ENCODE measurements around the gene CCL11.

The CCL11 gene

GRCh38 chr17:34257986-34258326 lies 27.6 kb upstream of the CCL11 start:
- DNase-seq, result no peak

- DNase-seq, result no peak
These were observed 26.4 kb upstream of the CCL11 start for GRCh38 chr17:34259146-34259545.

DNA sequence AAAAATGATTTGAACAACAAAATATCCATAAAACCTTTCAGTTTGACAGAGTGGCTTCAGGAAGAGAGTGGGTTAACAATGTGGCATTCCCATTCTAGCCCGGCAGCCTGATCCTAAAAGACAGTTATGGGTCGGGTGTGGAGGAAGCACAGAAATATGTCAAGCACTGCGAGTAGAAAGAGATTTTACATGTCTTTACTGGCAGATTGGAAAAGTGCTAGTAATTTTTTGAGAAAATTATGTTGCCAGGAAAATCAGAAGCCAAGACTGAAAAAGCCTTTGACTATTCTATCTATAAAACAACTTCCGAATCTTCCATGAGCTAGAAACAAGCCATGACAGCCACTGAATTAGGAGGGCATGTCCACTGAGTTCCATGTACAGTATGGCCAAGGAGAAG lies 24.7 kb upstream of the CCL11 start:
- DNase-seq, result no peak

DNA sequence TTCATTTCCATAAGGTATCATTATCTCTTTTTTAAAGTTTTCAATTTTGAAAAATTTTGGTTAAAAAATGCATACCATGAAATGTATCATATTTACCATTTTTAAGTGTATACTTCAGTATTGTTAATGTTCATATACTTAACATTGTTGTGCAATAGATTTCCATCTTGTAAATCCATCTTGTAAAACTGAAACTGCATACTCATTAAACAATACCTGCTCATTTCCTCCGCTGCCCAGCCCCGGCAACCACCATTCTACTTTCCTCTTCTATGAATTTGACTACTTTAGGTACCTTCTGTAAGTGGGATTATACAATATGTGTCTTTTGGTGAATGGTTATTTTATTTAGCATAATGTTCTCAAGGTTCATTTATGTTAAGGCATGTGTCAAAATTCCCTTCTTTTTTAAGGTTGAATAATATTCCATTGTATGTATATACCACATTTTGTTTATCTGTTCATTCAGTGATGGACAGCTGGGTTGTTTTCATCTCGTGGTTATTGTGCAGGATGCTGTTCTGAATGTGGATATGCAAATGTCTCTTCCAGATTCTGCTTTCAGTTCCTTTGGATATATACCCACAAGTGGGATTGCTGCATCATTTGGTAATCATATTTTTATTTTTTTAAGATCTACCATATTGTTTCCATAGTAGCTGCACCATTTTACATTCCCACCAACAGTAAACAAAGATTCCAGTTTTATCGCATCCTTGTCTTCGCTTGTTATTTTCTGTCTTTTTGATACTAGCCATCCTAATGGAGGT lies 23.8 kb upstream of the CCL11 start:
- no peak for DNase-seq

DNA sequence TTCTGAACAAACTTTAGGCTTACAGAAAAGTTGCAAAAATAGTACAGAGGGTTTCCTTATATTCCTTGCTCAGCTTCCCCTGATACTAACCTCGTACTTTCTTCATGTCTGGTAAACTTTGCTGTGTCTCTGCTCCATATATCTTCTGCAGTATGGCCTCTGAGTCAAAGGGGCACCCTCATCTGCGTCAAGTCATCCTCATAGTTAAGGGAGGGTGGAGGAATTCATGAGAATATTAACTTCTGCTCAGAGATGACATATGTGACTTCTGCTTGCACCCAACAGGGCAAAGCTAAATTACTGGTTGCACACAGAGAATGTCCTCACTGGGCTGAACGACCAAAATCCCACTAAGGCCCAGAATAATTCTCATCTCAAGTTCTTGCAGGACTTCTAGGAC lies 19.8 kb upstream of the CCL11 start:
- DNase-seq, result no peak

GRCh38 chr17:34269969-34270368 lies 15.6 kb upstream of the CCL11 start, which contains the start of gene CCL7:
TSS of gene CCL7 (plus strand) at chr17:34270221. CDS start at chr17:34270291, 70 bp downstream.
- no peak for DNase-seq

DNA sequence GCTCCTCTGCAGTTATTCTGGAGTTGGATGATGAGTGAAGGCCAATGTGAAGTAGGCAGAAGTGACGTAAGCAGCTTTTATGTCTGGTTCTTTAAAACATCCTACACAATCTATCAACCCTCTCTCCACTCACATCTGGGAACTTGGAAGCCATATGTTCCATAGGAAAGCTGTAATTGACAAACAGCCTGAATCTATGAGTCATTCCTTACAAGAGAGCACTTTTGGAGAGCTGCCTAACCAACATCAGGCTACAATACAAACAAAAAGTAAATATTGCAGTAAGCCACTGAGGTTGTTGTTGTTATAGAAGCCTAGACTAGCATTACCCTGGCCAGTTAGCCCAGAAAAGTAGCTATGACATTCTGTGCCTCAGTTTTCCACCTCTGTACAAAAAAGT lies 9.7 kb upstream of the CCL11 start:
- DNase-seq, result no peak

DNA sequence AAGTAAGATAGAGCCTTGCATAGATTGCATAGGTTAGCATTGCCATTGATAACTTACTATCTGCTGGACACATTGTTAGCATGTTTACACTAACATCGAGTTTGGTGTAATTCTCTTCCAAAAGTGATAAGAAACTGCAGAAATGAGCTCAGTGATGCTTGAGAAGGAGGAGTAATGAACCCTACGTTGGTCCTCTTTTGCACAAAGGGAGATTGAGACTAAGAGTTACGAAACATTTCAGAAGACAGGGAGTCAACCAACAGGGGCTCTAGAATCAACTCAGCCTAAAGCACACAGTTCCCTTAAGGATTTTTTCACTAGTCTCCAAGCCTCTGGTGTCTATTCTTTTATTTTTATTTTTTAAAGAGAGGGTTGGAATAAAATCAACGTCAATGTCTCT lies 8.7 kb upstream of the CCL11 start:
- DNase-seq, result no peak

- DNase-seq, result no peak
These were observed 2.0 kb upstream of the CCL11 start for GRCh38 chr17:34283571-34283970.

GRCh38 chr17:34287875-34288274 lies 2.3 kb downstream of the CCL11 start:
- no peak for DNase-seq

- DNase-seq, result no peak
These were observed 5.0 kb downstream of the CCL11 start for GRCh38 chr17:34290586-34290985.

DNA sequence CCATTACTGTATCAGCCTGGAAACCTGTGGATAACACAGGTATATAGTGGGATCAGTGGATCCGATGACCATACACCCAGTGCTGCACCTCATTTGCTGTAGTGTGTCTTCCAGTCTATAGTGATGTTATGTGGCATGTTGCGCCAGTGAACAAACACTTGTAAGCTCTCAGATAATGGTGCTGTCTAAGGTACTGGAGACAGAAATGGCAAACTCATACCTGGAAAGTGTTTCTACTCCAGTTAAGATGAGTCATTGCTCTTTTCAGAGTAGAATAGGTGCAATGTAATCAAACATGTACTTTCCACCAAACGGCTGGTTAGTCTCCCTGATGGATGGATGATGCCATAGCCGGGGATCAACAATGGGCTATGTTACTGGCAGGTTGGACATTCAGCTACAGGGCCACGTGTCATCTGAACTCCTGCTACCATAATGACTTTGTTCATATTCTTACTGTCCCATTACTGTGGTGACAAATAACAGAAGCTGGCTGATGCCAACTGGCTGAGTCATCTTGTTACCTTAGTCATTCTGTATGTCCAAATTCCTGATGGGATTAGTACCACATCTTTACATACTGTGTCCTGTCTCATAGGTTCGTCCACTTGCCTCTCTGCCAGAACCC lies 6.3 kb downstream of the CCL11 start:
- no peak for DNase-seq

DNA sequence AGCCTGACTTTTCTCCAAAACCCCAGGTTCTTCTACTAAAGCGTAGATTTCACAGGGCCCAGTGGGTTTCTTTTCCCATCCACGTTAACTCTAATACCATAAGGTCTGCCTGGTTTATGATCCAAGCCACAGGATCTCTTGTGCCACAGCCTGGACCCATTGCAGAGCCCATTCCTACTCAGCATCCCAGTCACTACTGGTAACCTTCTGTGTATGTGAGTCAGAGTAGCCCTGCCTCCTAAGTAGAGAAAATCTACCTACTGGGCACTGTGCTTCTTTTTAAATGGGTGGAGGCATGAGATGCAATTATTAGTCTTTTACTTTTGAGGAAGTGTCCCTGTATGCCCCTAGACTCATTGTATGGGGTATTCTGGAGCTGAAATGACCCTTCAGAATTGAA lies 13.5 kb downstream of the CCL11 start:
- no peak for DNase-seq

DNA sequence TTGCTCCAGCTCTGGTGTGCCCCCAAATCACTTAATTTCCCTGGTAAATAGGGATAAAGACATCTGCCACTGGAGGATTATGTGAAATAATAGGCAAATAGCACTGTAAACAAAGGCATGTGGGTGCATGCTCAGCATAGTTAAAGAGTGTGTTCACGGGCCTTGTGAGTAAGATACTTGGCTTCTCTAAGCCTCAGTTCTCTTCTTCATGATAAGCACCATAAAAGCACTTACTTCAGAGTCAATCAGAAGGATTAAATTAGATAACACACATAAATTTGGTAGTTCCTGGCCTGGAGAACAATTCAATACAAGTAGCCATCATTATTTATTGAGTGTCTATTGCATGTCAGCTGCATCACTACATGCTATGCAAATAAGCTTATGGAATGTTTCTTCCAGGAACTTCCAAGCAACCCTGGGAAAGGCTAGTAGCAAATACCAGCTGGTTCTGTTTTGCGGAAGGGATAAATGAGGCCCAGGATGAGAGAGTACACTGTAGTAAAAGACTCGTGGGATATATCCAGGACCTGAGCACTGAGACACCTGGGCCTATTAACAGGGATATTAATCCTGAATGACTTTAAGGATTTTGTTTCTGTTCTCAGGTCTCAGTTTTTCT lies 14.5 kb downstream of the CCL11 start:
- DNase-seq, result no peak

DNA sequence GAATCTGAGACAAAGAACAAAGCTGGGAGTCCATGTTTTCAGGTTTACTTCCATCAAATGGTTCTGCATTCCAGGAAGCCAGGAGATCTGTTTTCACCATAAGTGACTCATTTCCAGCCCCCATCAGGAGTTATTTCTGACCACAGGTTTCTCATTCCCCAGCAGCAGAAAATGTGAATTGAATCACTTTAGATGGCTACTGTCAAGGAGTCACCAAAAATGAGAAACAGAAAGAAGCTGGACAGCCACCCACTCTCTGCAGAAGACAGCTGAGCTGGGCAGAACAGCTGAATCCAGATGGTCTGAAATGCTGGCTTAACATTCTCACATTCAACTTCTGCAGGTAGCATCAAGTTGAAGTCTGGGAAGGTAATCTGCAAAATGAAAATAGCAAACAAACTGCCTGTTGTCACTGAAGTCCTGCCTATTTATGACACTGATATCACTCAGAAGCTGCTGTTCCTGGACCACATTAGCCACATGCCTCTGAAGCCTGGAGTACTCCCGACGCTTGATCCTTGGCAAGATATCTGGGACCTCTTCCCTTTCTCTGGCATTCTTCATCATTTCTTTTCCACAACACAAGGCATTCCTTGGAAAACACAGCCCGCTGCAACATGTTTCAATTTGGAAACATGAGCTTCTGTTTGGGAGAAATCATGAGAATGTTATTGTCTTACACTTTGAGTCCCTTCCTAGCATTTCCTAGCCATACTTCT lies 15.3 kb downstream of the CCL11 start:
- DNase-seq, result no peak

GRCh38 chr17:34301986-34302385 lies 16.4 kb downstream of the CCL11 start:
- DNase-seq, result no peak

DNA sequence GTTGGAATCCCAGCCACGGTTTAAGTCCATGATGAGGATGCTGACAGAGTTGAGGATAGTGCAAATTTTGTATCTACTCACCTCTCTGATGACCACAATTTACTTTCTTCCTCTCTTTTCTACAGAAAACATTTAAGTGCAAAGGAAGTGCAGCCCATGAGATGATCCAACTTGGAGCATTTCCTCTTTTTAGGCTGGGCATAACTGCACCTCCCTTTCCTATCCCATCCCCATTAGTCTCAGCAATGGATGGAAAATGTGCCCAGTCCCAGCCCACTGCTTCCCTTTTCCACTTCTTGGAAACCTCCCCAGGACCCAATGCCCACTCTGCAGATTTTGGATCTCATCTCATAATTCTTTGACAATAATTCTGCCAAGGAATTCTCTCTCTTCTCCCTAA lies 17.1 kb downstream of the CCL11 start:
- DNase-seq, result no peak

DNA sequence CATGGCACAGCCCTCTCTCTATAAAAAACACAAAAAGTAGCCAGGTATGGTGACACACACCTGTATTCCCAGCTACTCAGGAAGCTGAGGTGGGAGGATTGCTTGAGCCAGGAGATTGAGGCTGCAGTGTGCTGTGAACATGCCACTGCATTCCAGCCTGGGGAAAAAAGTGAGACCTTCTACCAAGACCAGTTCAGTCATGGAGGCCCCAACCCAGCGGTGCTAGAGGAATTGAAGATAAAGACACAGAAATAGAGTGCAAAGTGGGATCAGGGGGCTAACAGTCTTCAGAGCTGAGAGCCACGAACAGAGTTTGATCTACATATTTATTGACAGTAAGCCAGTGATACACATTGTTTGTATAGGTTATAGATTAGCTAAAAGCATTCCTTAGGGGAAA lies 18.1 kb downstream of the CCL11 start:
- DNase-seq, result no peak

- DNase-seq, result no peak
These were observed 19.5 kb downstream of the CCL11 start for GRCh38 chr17:34305061-34305460.

- no peak for DNase-seq
These were observed 20.1 kb downstream of the CCL11 start for GRCh38 chr17:34305606-34306005.

DNA sequence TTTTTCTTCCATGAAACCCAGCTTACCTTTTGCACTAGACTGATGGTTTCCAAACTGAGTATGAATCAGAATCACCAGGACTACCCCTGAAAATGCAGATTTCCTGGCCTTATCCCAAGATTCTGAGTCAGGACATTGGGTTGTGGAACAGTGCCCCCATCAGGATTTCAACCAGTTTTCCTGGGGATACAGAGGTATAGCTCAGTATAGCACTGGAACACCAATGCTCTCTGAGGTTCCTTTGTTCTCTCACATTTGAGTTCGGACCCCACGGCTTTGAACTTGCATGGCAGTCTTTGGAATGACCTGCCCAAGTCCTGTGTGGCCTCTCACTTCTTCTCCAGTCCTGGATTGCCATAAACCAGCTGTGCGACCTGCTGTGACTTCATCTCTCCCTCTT lies 20.9 kb downstream of the CCL11 start:
- no peak for DNase-seq

DNA sequence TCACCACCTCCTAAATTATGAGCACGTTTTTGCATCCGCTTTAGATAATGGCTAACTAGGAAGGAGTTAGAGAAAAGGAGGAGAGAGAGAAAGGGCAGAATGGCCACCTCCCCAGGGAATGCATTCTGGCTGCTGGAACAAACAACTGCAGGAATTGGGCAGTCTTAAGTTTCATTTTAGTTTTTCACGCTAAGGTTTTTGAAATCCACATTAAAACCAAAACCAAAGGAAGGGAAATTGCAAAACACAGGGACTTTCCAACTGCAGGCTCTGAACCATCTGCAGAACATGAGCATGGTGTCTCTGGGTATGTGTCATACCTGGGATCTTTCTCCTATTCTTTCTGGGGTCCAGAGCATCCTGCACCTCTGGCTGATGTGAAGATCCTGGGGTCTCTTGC lies 21.6 kb downstream of the CCL11 start:
- no peak for DNase-seq

DNA sequence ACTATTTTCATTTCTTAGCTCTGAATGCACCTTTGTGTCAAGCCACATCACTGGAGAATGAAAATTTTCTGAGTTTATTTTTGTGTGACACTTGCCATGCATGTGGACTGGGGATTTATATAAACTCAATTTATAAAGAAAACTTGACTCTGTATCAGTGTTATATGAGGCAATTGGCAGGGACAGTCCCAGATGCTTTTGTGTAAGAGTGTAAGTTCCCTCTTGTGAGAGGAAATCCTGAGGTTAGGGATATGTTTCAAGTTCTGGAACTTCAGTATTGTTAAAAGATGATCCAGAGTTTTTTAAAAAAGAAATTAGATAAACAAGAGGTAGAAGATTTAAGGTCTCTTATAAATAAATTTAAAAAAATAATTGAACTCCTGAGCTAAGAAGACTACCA lies 22.8 kb downstream of the CCL11 start:
- DNase-seq, result no peak

DNA sequence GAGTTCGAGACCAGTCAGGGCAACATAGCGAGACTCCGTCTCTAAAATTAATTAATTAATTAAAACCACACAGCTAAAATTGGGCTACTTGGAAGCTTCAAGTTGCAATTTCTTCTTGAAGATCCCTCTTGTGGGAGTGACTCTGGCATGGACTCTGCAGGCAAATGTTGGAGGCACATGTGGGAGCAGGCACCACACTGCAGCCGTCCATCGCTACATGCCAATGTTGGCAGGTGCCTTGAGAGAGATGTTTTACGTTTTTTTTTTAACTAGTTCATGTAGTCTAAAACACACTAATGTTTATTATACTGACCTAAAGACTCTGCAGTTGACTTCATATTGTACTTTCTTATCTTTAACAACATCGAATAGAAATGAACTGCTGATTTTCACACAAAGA lies 25.7 kb downstream of the CCL11 start:
- no peak for DNase-seq

Data from femur (tissue), 1 donor.